Left renal pelvis (tissue), 4 donors: Measurements from ENCODE around the gene MYO15A. TPM values are rescaled to one million over a fixed set of nuclear protein-coding genes. Genes with fewer than 3 reads are reported as not detected.
"Not testable (repeated sequence)": the region's sequence is repeated elsewhere in the genome, so short reads cannot be mapped to it uniquely, and the experiment has no call there.

Experiments
- DNase-seq, 4 donors: peaks; one replicate each; pipeline ENCODE4 v3.0.0-alpha.2; 2013; ENCODE audit warnings: low read depth in 4 of 4, low spot score in 3 of 4
- polyA plus RNA-seq, 4 donors: library from polyadenylated mRNA; unstranded; fragments of 120-200 nt; gene quantifications; one replicate each; pipeline ENCODE4 v1.2.1, GENCODE V29; 2013; ENCODE audit not compliant: insufficient read length in 4 of 4

MYO15A gene
- polyA plus RNA-seq, 4 donors, result 2.9 to 6.2 (median 4.7) TPM

DNA sequence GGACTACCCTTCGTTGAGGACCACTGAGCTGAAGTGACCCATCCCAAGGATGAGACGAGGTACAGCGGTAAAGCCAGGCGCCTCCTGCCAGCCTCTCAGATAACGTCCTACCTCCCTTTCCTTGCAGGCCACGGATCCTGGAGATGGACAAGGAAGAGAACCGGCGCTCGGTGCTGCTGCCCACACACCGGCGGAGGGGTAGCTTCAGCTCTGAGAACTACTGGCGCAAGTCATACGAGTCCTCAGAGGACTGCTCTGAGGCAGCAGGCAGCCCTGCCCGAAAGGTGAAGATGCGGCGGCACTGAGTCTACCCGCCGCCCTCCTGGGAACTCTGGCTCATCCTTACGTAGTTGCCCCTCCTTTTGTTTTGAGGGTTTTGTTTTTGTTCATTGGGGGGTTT, 99.5 kb downstream of the MYO15A start:
- no peak for DNase-seq

DNA sequence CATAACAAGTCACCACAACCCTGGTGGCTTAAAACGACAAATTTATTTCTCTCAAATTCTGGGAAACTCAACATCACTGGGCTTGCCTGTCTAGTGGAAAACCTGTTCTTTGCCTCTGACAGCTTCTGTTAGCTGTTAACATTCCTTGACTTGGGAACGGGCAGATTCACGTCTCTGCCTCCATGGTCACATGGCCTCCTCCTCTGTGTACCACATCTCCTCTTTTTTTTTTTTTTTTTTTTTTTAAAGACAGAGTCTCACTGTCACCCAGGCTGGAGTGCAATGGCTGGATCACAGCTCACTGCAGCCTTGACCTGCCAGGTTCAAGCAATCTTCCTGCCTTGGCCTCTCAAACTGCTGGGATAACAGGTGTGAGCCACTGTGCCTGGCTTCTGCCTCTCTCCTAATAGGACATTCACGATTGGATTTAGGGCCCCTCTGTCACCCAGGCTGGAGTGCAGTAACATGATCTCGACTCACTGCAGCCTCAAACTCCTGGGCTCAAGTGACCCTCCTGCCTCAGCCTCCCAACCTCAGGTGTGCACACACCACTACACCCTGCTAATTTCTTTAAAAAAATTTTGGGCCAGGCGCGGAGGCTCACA, 105.2 kb downstream of the MYO15A start:
- no peak for DNase-seq

GRCh38 chr17:18216906-18217305, 108.3 kb downstream of the MYO15A start:
- not testable (repeated sequence) for DNase-seq

DNA sequence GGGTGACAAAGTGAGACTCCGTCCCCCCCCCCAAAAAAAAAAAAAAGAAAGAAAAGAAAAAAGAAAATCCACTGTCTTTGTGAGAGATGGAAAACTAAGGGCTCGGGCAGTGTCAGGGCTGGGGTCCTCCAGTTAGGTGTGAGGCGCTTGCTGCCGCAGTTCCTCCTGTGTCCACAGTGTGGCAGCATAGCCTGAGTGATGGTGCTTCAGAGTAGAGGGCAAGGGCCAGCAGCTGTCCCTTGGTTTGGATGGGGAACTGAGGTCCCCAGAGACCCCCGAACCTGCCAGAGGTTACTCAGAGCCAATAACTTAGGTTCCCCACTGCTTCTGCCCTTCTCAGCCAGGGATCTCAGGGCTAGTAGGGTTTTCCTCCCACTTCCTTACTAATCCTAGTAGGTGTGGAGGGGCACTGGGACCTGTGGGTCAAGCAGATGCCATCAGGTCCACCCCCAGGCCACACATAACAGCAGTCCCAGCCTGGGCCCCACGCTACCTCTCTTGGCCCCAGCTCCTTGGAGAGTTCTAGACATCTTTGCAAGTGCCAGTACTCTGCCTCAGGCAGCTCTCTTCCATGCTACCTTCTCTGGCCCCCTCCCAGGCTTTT, 109.0 kb downstream of the MYO15A start:
- DNase-seq, result no peak

DNA sequence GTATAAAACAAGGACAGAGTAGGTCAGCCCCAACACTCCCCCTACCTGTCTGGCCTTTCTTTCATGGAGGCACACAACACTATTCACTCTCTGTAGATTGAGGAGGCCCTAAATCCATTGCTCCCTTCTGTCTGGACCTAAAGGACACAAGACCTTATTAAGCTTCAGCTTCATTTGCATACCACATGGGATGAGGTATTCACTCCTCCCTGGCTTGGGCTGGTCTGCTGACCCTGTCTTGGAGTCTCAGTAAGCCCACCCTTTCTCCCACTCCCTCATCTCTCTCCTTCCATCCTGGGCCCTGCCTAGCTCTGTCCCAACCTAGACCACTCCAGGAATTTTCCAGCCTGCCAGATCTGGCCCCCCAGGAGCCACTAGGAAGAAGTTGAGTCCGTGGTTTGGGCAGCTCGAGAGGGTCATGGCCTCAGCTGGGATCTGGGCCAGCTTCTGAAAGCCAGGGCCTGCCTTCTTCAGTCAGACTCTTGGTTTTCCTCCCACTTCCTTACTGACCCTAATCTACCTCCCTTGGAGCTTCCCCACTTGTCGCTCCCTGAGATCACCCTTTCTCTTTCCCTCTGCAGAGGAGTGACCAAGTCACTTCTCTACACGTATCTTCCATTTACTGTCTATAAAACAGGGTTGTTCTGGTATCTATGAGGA, 110.3 kb downstream of the MYO15A start:
- no peak for DNase-seq

GRCh38 chr17:18224053-18224386, 115.5 kb downstream of the MYO15A start:
- DNase-seq, result no peak

DNA sequence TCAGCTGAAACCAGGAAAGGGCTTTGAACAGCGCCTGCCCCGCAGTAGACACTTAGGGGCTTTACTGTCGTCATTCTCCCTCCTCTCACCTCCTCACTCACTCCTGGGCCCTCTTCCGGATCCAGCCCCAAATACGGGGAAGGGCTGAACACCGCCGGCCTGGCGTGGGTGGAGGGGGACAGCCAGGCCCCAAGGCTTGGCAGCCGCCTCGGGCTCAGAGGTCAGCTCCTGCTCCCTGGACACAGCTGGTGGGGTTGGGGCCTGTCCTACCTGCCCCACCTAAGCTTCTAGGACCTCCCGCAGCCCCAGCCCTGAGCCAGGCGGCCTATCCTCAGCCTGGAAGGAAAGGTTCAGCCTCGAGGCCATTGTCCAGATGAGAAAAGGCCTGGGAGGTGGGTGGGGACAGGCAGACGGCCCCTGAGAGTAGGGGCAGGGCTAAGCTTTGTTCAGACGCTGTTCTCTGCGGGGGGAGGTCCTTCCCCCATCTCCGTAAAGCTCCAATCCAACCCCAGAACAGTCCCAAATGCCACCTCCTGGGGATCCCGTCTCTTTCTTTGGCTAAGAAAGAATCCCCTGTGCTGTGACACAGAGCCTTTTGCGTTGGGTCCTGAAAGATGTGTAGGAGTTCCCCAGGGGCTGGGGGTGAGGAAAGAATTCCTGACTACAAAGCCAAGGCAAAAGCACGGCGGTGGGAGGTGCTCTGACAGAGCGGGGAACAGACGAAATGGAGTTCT, 116.0 kb downstream of the MYO15A start:
- no peak for DNase-seq

DNA sequence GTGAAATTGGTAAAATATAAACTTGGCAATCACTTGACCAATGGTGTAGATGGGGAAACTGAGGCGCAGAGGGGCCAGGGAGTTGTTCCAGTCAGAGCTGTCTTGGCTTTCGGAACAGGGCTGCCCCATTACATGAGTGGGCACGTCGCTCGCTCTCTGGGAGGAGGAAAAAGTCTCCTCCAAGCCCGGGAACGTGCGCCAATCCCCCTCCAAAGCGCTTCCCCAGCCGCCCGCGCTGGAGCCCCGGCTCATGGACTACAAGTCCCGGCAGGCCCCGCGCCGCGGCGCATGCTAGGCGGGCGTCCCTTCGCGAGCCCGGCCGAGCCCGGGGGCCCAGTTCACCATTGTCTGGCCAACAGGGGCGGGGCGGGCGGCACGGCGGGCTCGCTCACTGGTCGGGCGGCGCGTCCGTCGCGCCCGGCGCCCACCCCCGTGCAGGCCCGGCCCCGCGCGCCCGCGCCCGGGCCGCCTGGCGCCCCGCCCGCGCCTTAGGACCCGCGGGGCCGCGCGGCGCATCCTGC, 116.6 kb downstream of the MYO15A start, which contains the start of gene LLGL1:
TSS of gene LLGL1 (plus strand) at position 515 of the 521 bp plus-strand sequence. CDS start 48 bp downstream, outside the sequence.
- DNase-seq, result peak; percentile 75 to 91 (median 90)

DNA sequence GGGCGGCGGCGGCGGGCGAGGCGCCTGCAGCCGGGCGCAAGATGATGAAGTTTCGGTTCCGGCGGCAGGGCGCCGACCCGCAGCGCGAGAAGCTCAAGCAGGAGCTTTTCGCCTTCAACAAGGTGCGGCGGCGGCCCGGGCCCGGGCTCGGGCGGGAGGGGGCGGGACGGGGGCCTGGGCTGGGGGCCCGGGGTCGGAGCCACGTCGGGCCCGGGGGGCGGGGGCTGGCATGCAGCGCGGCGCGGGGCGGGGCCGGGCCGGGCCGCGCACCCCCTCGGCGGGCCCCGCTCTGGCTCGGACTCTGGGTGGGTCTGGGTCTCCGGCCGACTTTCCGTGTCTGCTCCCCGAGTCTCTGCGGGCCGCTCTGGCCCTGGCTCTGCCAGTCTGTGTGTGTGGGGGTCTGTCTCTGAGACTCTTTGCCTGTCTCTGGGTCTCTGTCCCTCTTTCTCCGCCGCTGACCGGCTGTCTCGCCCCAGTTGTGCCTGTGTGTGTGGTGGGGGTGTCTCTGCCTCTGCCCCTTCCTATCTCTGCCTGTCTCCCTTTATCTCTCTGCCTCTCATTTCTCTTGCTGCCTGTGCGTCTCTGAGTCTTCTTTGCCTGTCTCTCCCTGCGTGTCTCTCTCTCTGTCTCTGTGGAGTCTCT, 117.2 kb downstream of the MYO15A start:
- no peak for DNase-seq

- no peak for DNase-seq
These were observed 117.9 kb downstream of the MYO15A start for GRCh38 chr17:18226284-18226945.

DNA sequence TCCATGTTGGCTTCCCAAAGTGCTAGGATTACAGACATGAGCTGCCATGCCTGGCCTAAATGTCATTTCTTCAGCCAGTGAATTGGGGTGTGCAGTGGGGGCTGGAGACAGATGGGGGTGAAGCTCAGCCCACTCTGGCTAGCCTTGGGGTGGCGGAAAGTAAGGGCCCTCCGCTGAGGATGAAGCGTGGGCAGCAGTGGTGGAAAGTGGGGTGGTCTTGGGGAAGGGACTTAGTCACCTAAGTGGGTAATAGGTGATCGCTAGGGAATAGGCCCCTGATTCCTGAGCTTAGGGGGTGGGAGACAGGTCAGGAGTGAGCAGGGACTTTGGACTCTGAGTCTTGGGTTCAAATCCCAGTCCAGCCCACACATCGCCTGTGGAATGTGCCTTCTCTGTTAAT, 119.1 kb downstream of the MYO15A start:
- DNase-seq, result no peak

- no peak for DNase-seq
These were observed 119.7 kb downstream of the MYO15A start for GRCh38 chr17:18228176-18228682.

GRCh38 chr17:18229254-18229653, 120.7 kb downstream of the MYO15A start:
- DNase-seq, result no peak

Other genes starting within 250 kb of the MYO15A start
- 10 to 100 TPM; 33.3 to 46.1 (median 36.1) TPM for gene TOM1L2, start 136.4 kb upstream of the MYO15A start, polyA plus RNA-seq
- gene DRC3, start 135.9 kb upstream of the MYO15A start, polyA plus RNA-seq, result 10 to 100 TPM in 3 of 4 donors, 1 to 10 TPM in 1; 4.7 to 24.6 (median 13.5) TPM
- gene ATPAF2, start 69.6 kb upstream of the MYO15A start, polyA plus RNA-seq, result 10 to 100 TPM; 17.4 to 35.4 (median 21.9) TPM
- gene GID4, start 69.3 kb upstream of the MYO15A start, polyA plus RNA-seq, result 10 to 100 TPM; 13.3 to 16.2 (median 14.5) TPM
- 10 to 100 TPM; 29.6 to 44.7 (median 36.2) TPM for gene DRG2, start 20.8 kb upstream of the MYO15A start, polyA plus RNA-seq
- 10 to 100 TPM; 58.8 to 70.6 (median 67.5) TPM for gene ALKBH5, start 75.1 kb downstream of the MYO15A start, polyA plus RNA-seq
- 10 to 100 TPM; 26.8 to 43.2 (median 32.3) TPM for gene LLGL1, start 116.9 kb downstream of the MYO15A start, polyA plus RNA-seq
- 100 to 1,000 TPM; 125 to 154 (median 138) TPM for gene FLII, start 150.0 kb downstream of the MYO15A start, polyA plus RNA-seq
- 10 to 100 TPM; 13.7 to 17.9 (median 14.1) TPM for gene MIEF2, start 151.9 kb downstream of the MYO15A start, polyA plus RNA-seq
- 10 to 100 TPM; 35.4 to 52.4 (median 42.5) TPM for gene TOP3A, start 206.2 kb downstream of the MYO15A start, polyA plus RNA-seq
- gene SMCR8, start 206.5 kb downstream of the MYO15A start, polyA plus RNA-seq, result 10 to 100 TPM; 11.2 to 17.2 (median 14.9) TPM